Measurements from ENCODE around the gene OVOL2. TPM values are rescaled to one million over a fixed set of nuclear protein-coding genes. Genes with fewer than 3 reads are reported as not detected.
"Not testable (repeated sequence)": the region's sequence is repeated elsewhere in the genome, so short reads cannot be mapped to it uniquely, and the experiment has no call there.

The OVOL2 gene
- total and polyA plus RNA-seq, 2 of the 8 experiments (the other 6 are each of a cell fraction or from before 2014, with no cell fraction given), result 11.0 to 11.4 TPM

DNA sequence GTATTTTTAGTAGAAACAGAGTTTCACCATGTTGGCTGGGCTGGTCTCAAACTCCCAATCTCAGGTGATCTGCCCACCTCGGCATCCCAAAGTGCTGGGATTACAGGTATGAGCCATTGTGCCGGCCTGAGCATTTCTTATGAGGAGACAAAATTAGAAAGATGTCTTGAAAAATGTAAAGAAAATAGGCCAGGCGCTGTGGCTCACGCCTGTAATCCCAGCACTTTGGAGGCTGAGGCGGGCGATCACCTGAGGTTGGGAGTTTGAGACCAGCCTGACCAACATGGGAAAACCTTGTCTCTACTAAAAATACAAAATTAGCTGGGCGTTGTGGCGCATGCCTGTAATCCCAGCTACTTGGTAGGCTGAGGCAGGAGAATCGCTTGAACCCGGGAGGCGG is 42.9 kb upstream of the OVOL2 start:
- H2AFZ ChIP-seq (ENCODE audit: low read length); H3K18ac ChIP-seq (ENCODE audit: extremely low read depth, low read length); H3K36me3 ChIP-seq (ENCODE audit: control insufficient read depth in 2 of 4, insufficient read depth in 4 of 4, low read length in 3 of 4); H3K4me3 ChIP-seq (ENCODE audit: extremely low read depth in 1 of 4, insufficient read depth in 2 of 4, low read depth in 3 of 4, low read length in 4 of 4); H4K8ac ChIP-seq (ENCODE audit: extremely low read depth, insufficient read depth, low read length); H2AK5ac ChIP-seq (ENCODE audit: low read depth, low read length); H3K79me1 ChIP-seq (ENCODE audit: low read depth, low read length); H3K4me1 ChIP-seq (replicated peaks in 1 of 4; ENCODE audit: control insufficient read depth in 3 of 4, insufficient read depth in 4 of 4, low read length in 3 of 4); H4K20me1 ChIP-seq (replicated peaks in 1 of 2; ENCODE audit: control insufficient read depth in 1 of 2, insufficient read depth in 2 of 2, low read length in 2 of 2); H3K14ac ChIP-seq (ENCODE audit: insufficient read length); H3K27ac ChIP-seq (ENCODE audit: low read depth, low read length); H3K56ac ChIP-seq (replicated peaks; ENCODE audit: insufficient read length, low read depth, low read length); H2BK5ac ChIP-seq (ENCODE audit: low read depth, low read length); H4K91ac ChIP-seq (replicated peaks; ENCODE audit: insufficient read length, low read length); H2BK15ac ChIP-seq (ENCODE audit: low read length); H3K23me2 ChIP-seq (ENCODE audit: low read depth, low read length); H3K27me3 ChIP-seq (replicated peaks in 1 of 4; ENCODE audit: control insufficient read depth in 3 of 4, extremely low read depth in 1 of 4, insufficient read depth in 3 of 4, low read length in 3 of 4); H2BK12ac ChIP-seq (ENCODE audit: low read depth, low read length); H2BK20ac ChIP-seq (ENCODE audit: low read length); H3K9me3 ChIP-seq (ENCODE audit: insufficient read depth in 2 of 2, low read depth in 1 of 2, low read length in 1 of 2); CTCF ChIA-PET (ENCODE audit: partially characterized antibody); H3K4ac ChIP-seq (replicated peaks; ENCODE audit: insufficient read length, low read depth, low read length); H3K23ac ChIP-seq (ENCODE audit: insufficient read length); H2BK120ac ChIP-seq (replicated peaks; ENCODE audit: low read depth, low read length); H4K5ac ChIP-seq (ENCODE audit: insufficient read length, low read depth, low read length); H3K4me2 ChIP-seq (ENCODE audit: insufficient read depth in 1 of 2, low read depth in 2 of 2, low read length in 2 of 2); FAIRE-seq; H3K9ac ChIP-seq (replicated peaks in 1 of 4; ENCODE audit: extremely low read depth in 1 of 4, low read depth in 3 of 4, low read length in 3 of 4); H3K79me2 ChIP-seq (ENCODE audit: control insufficient read depth in 1 of 2, insufficient read depth in 2 of 2, low read length in 2 of 2): not testable (repeated sequence)
- peak in 1 of 2 experiments; percentile 32 for DNase-seq (ENCODE audit: low read depth in 1 of 2, low spot score in 2 of 2)
- POLR2A ChIA-PET (ENCODE audit: partially characterized antibody), result interaction anchor here (0.9 kb wide), 1 partner anchor 37 kb away, joined by 3 read pairs; the partner anchor contains the start of genes KAT14 and PET117
- WGBS, 2 experiments (ENCODE audit: extremely low coverage in 1 of 2, insufficient coverage in 1 of 2, insufficient read length in 1 of 2, insufficient replicate concordance in 2 of 2, low coverage in 1 of 2, low lambda C conversion rate in 2 of 2, missing lambda C conversion rate in 1 of 2), result 94% methylated on average over 11 of the region's 11 CpGs; no CpG with 5 or more reads in 1 of the 2 experiments
